ENCODE data around the gene AMN1.

AMN1 gene

DNA sequence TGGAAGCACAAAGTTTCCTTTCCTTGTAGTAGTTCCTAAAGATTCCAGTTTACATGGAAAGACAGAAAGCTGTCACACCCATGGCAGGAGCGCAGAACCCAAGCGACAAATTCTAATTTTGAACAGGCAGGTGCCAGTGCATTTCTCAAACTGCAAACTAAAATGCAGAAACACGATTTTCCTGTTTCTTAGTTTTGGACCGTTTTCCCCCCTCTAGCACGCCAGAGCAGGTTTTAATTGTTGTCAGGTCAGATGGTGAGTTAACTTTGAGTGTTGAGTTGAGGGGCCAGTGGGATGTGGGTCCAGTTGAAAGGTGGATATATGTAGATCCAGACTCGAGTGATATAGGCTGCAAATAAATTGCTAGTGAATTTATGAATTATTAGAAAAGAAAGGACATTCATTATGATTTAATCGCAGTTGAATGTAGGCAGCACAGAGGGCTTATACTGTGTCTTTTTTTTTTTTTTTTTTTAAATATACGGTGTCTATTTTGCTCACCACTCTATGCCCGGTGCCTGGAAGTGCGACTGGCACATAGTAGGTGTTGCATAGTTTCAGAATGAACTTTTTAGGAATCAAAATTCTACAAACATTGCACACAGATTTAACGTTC is 70.2 kb downstream of the AMN1 start:
- no peaks in the 10 kb centered on the region for H3K27me3 ChIP-seq (ENCODE audit: control insufficient read depth in 1 of 2, insufficient read depth in 2 of 2, low read length in 2 of 2)
- H3K4me1 ChIP-seq (ENCODE audit: control insufficient read depth in 1 of 2, insufficient read depth in 2 of 2, low read length in 2 of 2), result peaks cover 5% of the 10 kb centered on the region in 2 donors
- no peaks in the 10 kb centered on the region for H3K9me3 ChIP-seq (ENCODE audit: control insufficient read depth in 1 of 2, low read length in 2 of 2)
- peak overlapping the region; percentile 96 for H3K27ac ChIP-seq (ENCODE audit: low read depth, low read length)
- H3K4me3 ChIP-seq (ENCODE audit: low read depth in 1 of 2, low read length in 2 of 2), result peak overlapping the region; percentile 99
- peak overlapping the region; percentile 96 to 100 for H3K9ac ChIP-seq (ENCODE audit: low read depth in 1 of 2, low read length in 2 of 2)
- no peaks in the 10 kb centered on the region for H3K36me3 ChIP-seq (ENCODE audit: control insufficient read depth in 1 of 2, insufficient read depth in 2 of 2, low read length in 2 of 2)

DNA sequence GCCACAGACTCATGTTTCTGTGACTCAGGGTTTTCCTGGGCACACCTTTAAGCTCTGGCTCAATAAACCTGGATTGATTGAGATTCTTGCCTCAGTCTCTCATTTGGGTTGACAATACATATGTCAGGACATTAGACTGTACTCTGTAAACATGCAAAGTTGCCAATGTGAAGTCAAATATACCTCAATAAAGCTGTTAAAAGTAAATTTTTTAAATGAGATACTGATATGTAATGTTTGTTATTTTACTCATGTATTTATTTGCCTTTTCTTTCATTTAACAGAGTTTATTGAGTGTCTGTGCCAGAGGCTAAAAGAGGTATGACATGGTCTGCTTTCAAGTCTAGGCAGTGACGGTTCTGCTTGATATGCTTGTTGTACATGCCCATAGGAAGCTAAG is 73.0 kb downstream of the AMN1 start:
- Histone ChIP-seq H3K36me3 (ENCODE audit: control insufficient read depth in 1 of 2, insufficient read depth in 2 of 2, low read length in 2 of 2) (no peaks in the 10 kb centered on the region), H3K9ac (ENCODE audit: low read depth in 1 of 2, low read length in 2 of 2) (no peak overlapping the region), H3K9me3 (ENCODE audit: control insufficient read depth in 1 of 2, low read length in 2 of 2) (no peaks in the 10 kb centered on the region), H3K27me3 (ENCODE audit: control insufficient read depth in 1 of 2, insufficient read depth in 2 of 2, low read length in 2 of 2) (no peaks in the 10 kb centered on the region), H3K4me1 (ENCODE audit: control insufficient read depth in 1 of 2, insufficient read depth in 2 of 2, low read length in 2 of 2) (peaks cover 11 to 14% of the 10 kb centered on the region in 2 donors), H3K4me3 (ENCODE audit: low read depth in 1 of 2, low read length in 2 of 2) (no peak overlapping the region), H3K27ac (ENCODE audit: low read depth, low read length) (no peak overlapping the region)

- no peaks in the 10 kb centered on the region for H3K9me3 ChIP-seq (ENCODE audit: control insufficient read depth in 1 of 2, low read length in 2 of 2)
- H3K9ac ChIP-seq (ENCODE audit: low read depth in 1 of 2, low read length in 2 of 2), result no peak overlapping the region
- no peak overlapping the region for H3K27ac ChIP-seq (ENCODE audit: low read depth, low read length)
- H3K36me3 ChIP-seq (ENCODE audit: control insufficient read depth in 1 of 2, insufficient read depth in 2 of 2, low read length in 2 of 2), result no peaks in the 10 kb centered on the region
- peaks cover 13 to 14% of the 10 kb centered on the region in 2 donors for H3K4me1 ChIP-seq (ENCODE audit: control insufficient read depth in 1 of 2, insufficient read depth in 2 of 2, low read length in 2 of 2)
- no peaks in the 10 kb centered on the region for H3K27me3 ChIP-seq (ENCODE audit: control insufficient read depth in 1 of 2, insufficient read depth in 2 of 2, low read length in 2 of 2)
- H3K4me3 ChIP-seq (ENCODE audit: low read depth in 1 of 2, low read length in 2 of 2), result no peak overlapping the region
These were observed 73.6 kb downstream of the AMN1 start for GRCh38 chr12:31655208-31655607.

GRCh38 chr12:31651893-31652521 is 76.8 kb downstream of the AMN1 start:
- Histone ChIP-seq H3K9me3 (ENCODE audit: control insufficient read depth in 1 of 2, low read length in 2 of 2) (no peaks in the 10 kb centered on the region), H3K36me3 (ENCODE audit: control insufficient read depth in 1 of 2, insufficient read depth in 2 of 2, low read length in 2 of 2) (no peaks in the 10 kb centered on the region), H3K9ac (ENCODE audit: low read depth in 1 of 2, low read length in 2 of 2) (no peak overlapping the region), H3K27me3 (ENCODE audit: control insufficient read depth in 1 of 2, insufficient read depth in 2 of 2, low read length in 2 of 2) (no peaks in the 10 kb centered on the region), H3K4me1 (ENCODE audit: control insufficient read depth in 1 of 2, insufficient read depth in 2 of 2, low read length in 2 of 2) (peaks cover 8 to 10% of the 10 kb centered on the region in 2 donors), H3K27ac (ENCODE audit: low read depth, low read length) (no peak overlapping the region), H3K4me3 (ENCODE audit: low read depth in 1 of 2, low read length in 2 of 2) (no peak overlapping the region)

GRCh38 chr12:31650918-31651317 is 77.9 kb downstream of the AMN1 start:
- Histone ChIP-seq H3K36me3 (ENCODE audit: control insufficient read depth in 1 of 2, insufficient read depth in 2 of 2, low read length in 2 of 2) (no peaks in the 10 kb centered on the region), H3K27me3 (ENCODE audit: control insufficient read depth in 1 of 2, insufficient read depth in 2 of 2, low read length in 2 of 2) (no peaks in the 10 kb centered on the region), H3K4me3 (ENCODE audit: low read depth in 1 of 2, low read length in 2 of 2) (no peak overlapping the region), H3K9ac (ENCODE audit: low read depth in 1 of 2, low read length in 2 of 2) (no peak overlapping the region), H3K27ac (ENCODE audit: low read depth, low read length) (no peak overlapping the region), H3K9me3 (ENCODE audit: control insufficient read depth in 1 of 2, low read length in 2 of 2) (no peaks in the 10 kb centered on the region), H3K4me1 (ENCODE audit: control insufficient read depth in 1 of 2, insufficient read depth in 2 of 2, low read length in 2 of 2) (peaks cover 8 to 10% of the 10 kb centered on the region in 2 donors)

DNA sequence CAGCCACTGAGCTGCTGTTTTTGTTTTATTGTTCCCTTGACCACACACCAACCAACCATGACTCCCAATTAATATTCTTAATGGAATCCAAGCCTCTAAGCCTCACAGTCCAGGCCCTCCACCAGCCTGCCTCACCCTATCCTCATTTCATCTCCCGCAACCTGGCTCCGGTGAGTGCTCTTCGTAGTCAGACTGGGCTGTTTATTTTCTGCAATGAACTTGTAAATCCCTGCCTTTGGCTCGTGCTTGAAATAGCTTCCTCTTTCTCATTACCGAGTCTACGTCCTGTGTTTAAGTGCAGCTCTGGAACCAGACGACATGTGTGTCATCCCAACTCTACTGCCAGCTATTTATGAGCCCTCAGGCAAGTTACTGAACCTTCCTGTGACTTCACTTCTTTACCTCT is 81.7 kb downstream of the AMN1 start:
- no peaks in the 10 kb centered on the region for H3K36me3 ChIP-seq (ENCODE audit: control insufficient read depth in 1 of 2, insufficient read depth in 2 of 2, low read length in 2 of 2)
- no peak overlapping the region for H3K4me3 ChIP-seq (ENCODE audit: low read depth in 1 of 2, low read length in 2 of 2)
- no peak overlapping the region for H3K27ac ChIP-seq (ENCODE audit: low read depth, low read length)

DNA sequence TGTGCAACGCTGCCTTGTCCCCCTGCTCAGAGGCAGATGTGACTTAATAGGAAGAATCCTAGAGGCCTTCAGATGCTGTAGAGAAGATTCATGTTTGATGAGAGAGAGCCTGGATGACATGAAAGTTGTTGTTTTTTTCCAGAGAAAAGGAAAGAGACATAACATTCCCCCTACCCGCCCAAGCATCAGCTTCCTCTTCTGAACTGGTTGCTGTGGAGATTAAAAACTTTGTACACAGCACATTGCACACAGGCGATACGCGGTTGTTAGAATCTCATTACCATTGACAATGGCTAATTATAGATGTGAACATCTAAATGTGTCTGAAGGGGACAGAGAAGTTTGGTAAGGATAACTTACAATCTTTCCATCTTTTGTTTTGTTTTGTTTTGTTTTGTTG is 82.9 kb downstream of the AMN1 start:
- Histone ChIP-seq H3K4me1 (ENCODE audit: control insufficient read depth in 1 of 2, insufficient read depth in 2 of 2, low read length in 2 of 2) (peaks cover 0 to 3% of the 10 kb centered on the region in 2 donors), H3K4me3 (ENCODE audit: low read depth in 1 of 2, low read length in 2 of 2) (no peak overlapping the region), H3K27ac (ENCODE audit: low read depth, low read length) (no peak overlapping the region), H3K9me3 (ENCODE audit: control insufficient read depth in 1 of 2, low read length in 2 of 2) (no peaks in the 10 kb centered on the region), H3K36me3 (ENCODE audit: control insufficient read depth in 1 of 2, insufficient read depth in 2 of 2, low read length in 2 of 2) (no peaks in the 10 kb centered on the region), H3K27me3 (ENCODE audit: control insufficient read depth in 1 of 2, insufficient read depth in 2 of 2, low read length in 2 of 2) (no peaks in the 10 kb centered on the region), H3K9ac (ENCODE audit: low read depth in 1 of 2, low read length in 2 of 2) (no peak overlapping the region)

More for the DNA sequence above, 81.7 kb downstream of the AMN1 start:
- H3K4me1 ChIP-seq (ENCODE audit: control insufficient read depth in 1 of 2, insufficient read depth in 2 of 2, low read length in 2 of 2), result peaks cover 0 to 4% of the 10 kb centered on the region in 2 donors
- H3K9ac ChIP-seq (ENCODE audit: low read depth in 1 of 2, low read length in 2 of 2), result no peak overlapping the region
- H3K27me3 ChIP-seq (ENCODE audit: control insufficient read depth in 1 of 2, insufficient read depth in 2 of 2, low read length in 2 of 2), result no peaks in the 10 kb centered on the region
- no peaks in the 10 kb centered on the region for H3K9me3 ChIP-seq (ENCODE audit: control insufficient read depth in 1 of 2, low read length in 2 of 2)

DNA sequence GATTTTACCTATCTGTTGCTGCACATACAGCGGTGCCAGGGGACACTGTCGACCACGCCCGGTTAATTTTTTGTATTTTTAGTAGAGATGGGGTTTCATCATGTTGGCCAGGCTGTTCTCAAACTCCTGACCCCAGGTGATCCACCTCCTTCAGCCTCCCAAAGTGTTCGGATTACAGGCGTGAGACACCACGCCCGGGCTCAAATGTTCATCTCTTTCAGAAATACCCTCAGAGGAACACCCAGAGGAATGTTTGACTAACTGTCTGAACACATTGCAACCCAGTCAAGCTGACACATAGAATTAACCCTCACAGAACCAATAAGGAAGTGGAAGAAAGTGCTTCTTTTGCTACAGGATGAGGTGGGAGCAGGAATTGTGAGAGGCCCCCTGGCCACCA is 84.3 kb downstream of the AMN1 start:
- H3K4me1 ChIP-seq (ENCODE audit: control insufficient read depth in 1 of 2, insufficient read depth in 2 of 2, low read length in 2 of 2), result no peaks in the 10 kb centered on the region
- H3K9ac ChIP-seq (ENCODE audit: low read depth in 1 of 2, low read length in 2 of 2), result no peak overlapping the region
- no peaks in the 10 kb centered on the region for H3K27me3 ChIP-seq (ENCODE audit: control insufficient read depth in 1 of 2, insufficient read depth in 2 of 2, low read length in 2 of 2)
- no peaks in the 10 kb centered on the region for H3K36me3 ChIP-seq (ENCODE audit: control insufficient read depth in 1 of 2, insufficient read depth in 2 of 2, low read length in 2 of 2)
- H3K9me3 ChIP-seq (ENCODE audit: control insufficient read depth in 1 of 2, low read length in 2 of 2), result no peaks in the 10 kb centered on the region
- no peak overlapping the region for H3K27ac ChIP-seq (ENCODE audit: low read depth, low read length)
- no peak overlapping the region for H3K4me3 ChIP-seq (ENCODE audit: low read depth in 1 of 2, low read length in 2 of 2)

DNA sequence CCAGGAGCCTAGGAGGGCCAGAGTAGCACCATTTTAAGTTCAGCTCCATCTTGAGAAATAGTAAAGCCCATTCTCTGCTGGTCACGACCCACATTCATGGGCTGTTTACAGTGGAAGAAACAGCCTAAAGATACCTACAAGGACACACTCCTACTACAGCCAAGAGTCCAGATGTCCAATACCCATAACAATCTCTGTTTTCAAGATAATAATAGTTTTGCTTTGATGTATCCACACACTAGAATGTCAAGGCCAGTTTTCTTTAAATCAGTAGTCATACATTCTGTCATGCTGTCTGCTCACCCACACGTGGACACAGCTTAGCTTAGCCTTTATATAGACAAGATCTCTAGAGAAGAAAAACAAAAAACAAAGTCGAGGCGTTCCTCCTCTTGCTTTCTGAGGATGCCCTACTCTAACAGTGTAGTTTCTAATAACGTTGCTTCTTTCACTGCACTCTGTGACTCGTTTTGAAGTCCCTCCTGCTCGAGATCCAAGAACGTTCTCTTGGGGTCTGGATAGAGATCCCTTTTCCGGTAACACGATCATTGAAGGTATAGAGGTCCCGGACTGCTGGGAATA is 87.2 kb downstream of the AMN1 start:
- Histone ChIP-seq H3K27me3 (ENCODE audit: control insufficient read depth in 1 of 2, insufficient read depth in 2 of 2, low read length in 2 of 2) (no peaks in the 10 kb centered on the region), H3K9ac (ENCODE audit: low read depth in 1 of 2, low read length in 2 of 2) (no peak overlapping the region), H3K9me3 (ENCODE audit: control insufficient read depth in 1 of 2, low read length in 2 of 2) (no peaks in the 10 kb centered on the region), H3K4me1 (ENCODE audit: control insufficient read depth in 1 of 2, insufficient read depth in 2 of 2, low read length in 2 of 2) (no peaks in the 10 kb centered on the region), H3K36me3 (ENCODE audit: control insufficient read depth in 1 of 2, insufficient read depth in 2 of 2, low read length in 2 of 2) (no peaks in the 10 kb centered on the region), H3K27ac (ENCODE audit: low read depth, low read length) (no peak overlapping the region), H3K4me3 (ENCODE audit: low read depth in 1 of 2, low read length in 2 of 2) (no peak overlapping the region)

- Histone ChIP-seq H3K4me3 (ENCODE audit: low read depth in 1 of 2, low read length in 2 of 2) (no peak overlapping the region), H3K36me3 (ENCODE audit: control insufficient read depth in 1 of 2, insufficient read depth in 2 of 2, low read length in 2 of 2) (no peaks in the 10 kb centered on the region), H3K4me1 (ENCODE audit: control insufficient read depth in 1 of 2, insufficient read depth in 2 of 2, low read length in 2 of 2) (peaks cover 0 to 4% of the 10 kb centered on the region in 2 donors), H3K27ac (ENCODE audit: low read depth, low read length) (no peak overlapping the region), H3K9me3 (ENCODE audit: control insufficient read depth in 1 of 2, low read length in 2 of 2) (no peaks in the 10 kb centered on the region), H3K27me3 (ENCODE audit: control insufficient read depth in 1 of 2, insufficient read depth in 2 of 2, low read length in 2 of 2) (no peaks in the 10 kb centered on the region), H3K9ac (ENCODE audit: low read depth in 1 of 2, low read length in 2 of 2) (no peak overlapping the region)
These were observed 94.2 kb downstream of the AMN1 start for GRCh38 chr12:31634620-31635019.

All from duodenal mucosa (tissue), 2 donors.